HEK293 (cell line): ENCODE measurements around the gene RLF.

ENCODE experiments used
- EGR2 ChIP-seq: fragments of 450-650 bp; formaldehyde crosslinking; IDR thresholded peaks from 2 replicates; pipeline ENCODE4 v1.5.1; 2016; ENCODE audit warnings: low read depth, missing biosample characterization, missing genetic modification characterization
- GFI1B ChIP-seq: fragments of 450-650 bp; formaldehyde crosslinking; IDR thresholded peaks from 2 replicates; pipeline ENCODE4 v1.5.1; 2016; ENCODE audit warnings: missing biosample characterization, missing genetic modification characterization
- GLI2 ChIP-seq: fragments of 450-650 bp; formaldehyde crosslinking; IDR thresholded peaks from 2 replicates; pipeline ENCODE4; 2017; ENCODE audit warnings: missing biosample characterization, missing genetic modification characterization, low read depth, borderline replicate concordance
- GLIS1 ChIP-seq: fragments of 450-650 bp; formaldehyde crosslinking; IDR thresholded peaks from 2 replicates; pipeline ENCODE4 v1.5.1; 2016; ENCODE audit warnings: missing biosample characterization, missing genetic modification characterization
- KLF1 ChIP-seq: fragments of 450-650 bp; formaldehyde crosslinking; IDR thresholded peaks from 2 replicates; pipeline ENCODE4 v1.5.1; 2016; ENCODE audit warnings: missing biosample characterization, missing genetic modification characterization
- MZF1 ChIP-seq: fragments of 450-650 bp; formaldehyde crosslinking; IDR thresholded peaks from 2 replicates; pipeline ENCODE4 v1.5.1; 2017; ENCODE audit warnings: missing biosample characterization, missing genetic modification characterization, borderline replicate concordance
- OSR2 ChIP-seq: fragments of 450-650 bp; formaldehyde crosslinking; IDR thresholded peaks from 2 replicates; pipeline ENCODE4 v1.5.1; 2016; ENCODE audit warnings: missing biosample characterization, missing genetic modification characterization
- YY1 ChIP-seq: fragments of 450-650 bp; formaldehyde crosslinking; IDR thresholded peaks from 2 replicates; pipeline ENCODE4 v1.5.1; 2018; ENCODE audit warnings: missing biosample characterization, missing genetic modification characterization
- ZBTB48 ChIP-seq: fragments of 450-650 bp; formaldehyde crosslinking; IDR thresholded peaks from 2 replicates; pipeline ENCODE4 v1.5.1; 2016; ENCODE audit warnings: missing biosample characterization, missing genetic modification characterization
- ZNF138 ChIP-seq: fragments of 450-650 bp; formaldehyde crosslinking; IDR thresholded peaks from 2 replicates; pipeline ENCODE4 v1.5.1; 2016; ENCODE audit warnings: missing biosample characterization, missing genetic modification characterization, borderline replicate concordance
- ZNF155 ChIP-seq: fragments of 450-650 bp; formaldehyde crosslinking; IDR thresholded peaks from 2 replicates; pipeline ENCODE4 v1.5.1; 2016; ENCODE audit warnings: missing biosample characterization, missing genetic modification characterization
- ZNF174 ChIP-seq: fragments of 450-650 bp; formaldehyde crosslinking; IDR thresholded peaks from 2 replicates; pipeline ENCODE4 v1.5.0; 2017; ENCODE audit warnings: missing biosample characterization, mild to moderate bottlenecking, missing genetic modification characterization
- ZNF223 ChIP-seq: fragments of 450-650 bp; formaldehyde crosslinking; IDR thresholded peaks from 2 replicates; pipeline ENCODE4 v1.5.1; 2016; ENCODE audit warnings: missing biosample characterization, missing genetic modification characterization
- ZNF501 ChIP-seq: fragments of 450-650 bp; formaldehyde crosslinking; IDR thresholded peaks from 2 replicates; pipeline ENCODE4 v1.5.1; 2016; ENCODE audit warnings: missing biosample characterization, missing genetic modification characterization
- ZNF610 ChIP-seq: fragments of 450-650 bp; formaldehyde crosslinking; IDR thresholded peaks from 2 replicates; pipeline ENCODE4 v1.5.1; 2016; ENCODE audit warnings: missing biosample characterization, missing genetic modification characterization, borderline replicate concordance
- ZNF629 ChIP-seq: fragments of 450-650 bp; formaldehyde crosslinking; IDR thresholded peaks from 2 replicates; pipeline ENCODE4 v1.5.1; 2017; ENCODE audit warnings: missing biosample characterization, missing genetic modification characterization
- ZNF701 ChIP-seq: fragments of 450-650 bp; formaldehyde crosslinking; IDR thresholded peaks from 2 replicates; pipeline ENCODE4 v1.5.1; 2016; ENCODE audit warnings: missing biosample characterization, missing genetic modification characterization
- ZNF707 ChIP-seq: fragments of 450-650 bp; formaldehyde crosslinking; IDR thresholded peaks from 2 replicates; pipeline ENCODE4 v1.5.1; 2016; ENCODE audit warnings: missing biosample characterization, missing genetic modification characterization
- ZNF76 ChIP-seq: fragments of 450-650 bp; formaldehyde crosslinking; IDR thresholded peaks from 2 replicates; pipeline ENCODE4; 2016; ENCODE audit warnings: low read depth, missing biosample characterization, missing genetic modification characterization, borderline replicate concordance
- ZNF768 ChIP-seq: fragments of 450-650 bp; formaldehyde crosslinking; IDR thresholded peaks from 2 replicates; pipeline ENCODE4 v1.5.1; 2018; ENCODE audit warnings: missing biosample characterization, mild to moderate bottlenecking, missing genetic modification characterization
- ZNF791 ChIP-seq: fragments of 450-650 bp; formaldehyde crosslinking; IDR thresholded peaks from 2 replicates; pipeline ENCODE4 v1.5.1; 2016; ENCODE audit warnings: missing biosample characterization, missing genetic modification characterization
- ZSCAN30 ChIP-seq: fragments of 450-650 bp; IDR thresholded peaks from 2 replicates; pipeline ENCODE4 v1.5.1; 2018; ENCODE audit warnings: missing biosample characterization, mild to moderate bottlenecking, missing genetic modification characterization, moderate library complexity
- TF ChIP-seq, protein P1 (sequence below): fragments of 450-650 bp; formaldehyde crosslinking; IDR thresholded peaks from 2 replicates; pipeline ENCODE4 v1.5.1; 2016; ENCODE audit warnings: missing biosample characterization, missing genetic modification characterization
- TF ChIP-seq, protein P2 (sequence below): fragments of 450-650 bp; formaldehyde crosslinking; IDR thresholded peaks from 2 replicates; pipeline ENCODE4 v1.5.1; 2016; ENCODE audit warnings: missing biosample characterization, missing genetic modification characterization, low read depth
- TF ChIP-seq, protein P3 (sequence below): fragments of 450-650 bp; formaldehyde crosslinking; IDR thresholded peaks from 2 replicates; pipeline ENCODE4 v1.5.1; 2016; ENCODE audit warnings: missing biosample characterization, missing genetic modification characterization
- TF ChIP-seq, protein P4 (sequence below): sonication (generic); formaldehyde crosslinking; IDR thresholded peaks from 2 replicates; pipeline ENCODE4 v1.8.1; 2022; ENCODE audit warnings: mild to moderate bottlenecking, moderate library complexity, missing genetic modification reagents
- TF ChIP-seq, protein P5 (sequence below): fragments of 450-650 bp; formaldehyde crosslinking; IDR thresholded peaks from 2 replicates; pipeline ENCODE4 v1.5.1; 2016; ENCODE audit warnings: missing biosample characterization, missing genetic modification characterization

The RLF gene

DNA sequence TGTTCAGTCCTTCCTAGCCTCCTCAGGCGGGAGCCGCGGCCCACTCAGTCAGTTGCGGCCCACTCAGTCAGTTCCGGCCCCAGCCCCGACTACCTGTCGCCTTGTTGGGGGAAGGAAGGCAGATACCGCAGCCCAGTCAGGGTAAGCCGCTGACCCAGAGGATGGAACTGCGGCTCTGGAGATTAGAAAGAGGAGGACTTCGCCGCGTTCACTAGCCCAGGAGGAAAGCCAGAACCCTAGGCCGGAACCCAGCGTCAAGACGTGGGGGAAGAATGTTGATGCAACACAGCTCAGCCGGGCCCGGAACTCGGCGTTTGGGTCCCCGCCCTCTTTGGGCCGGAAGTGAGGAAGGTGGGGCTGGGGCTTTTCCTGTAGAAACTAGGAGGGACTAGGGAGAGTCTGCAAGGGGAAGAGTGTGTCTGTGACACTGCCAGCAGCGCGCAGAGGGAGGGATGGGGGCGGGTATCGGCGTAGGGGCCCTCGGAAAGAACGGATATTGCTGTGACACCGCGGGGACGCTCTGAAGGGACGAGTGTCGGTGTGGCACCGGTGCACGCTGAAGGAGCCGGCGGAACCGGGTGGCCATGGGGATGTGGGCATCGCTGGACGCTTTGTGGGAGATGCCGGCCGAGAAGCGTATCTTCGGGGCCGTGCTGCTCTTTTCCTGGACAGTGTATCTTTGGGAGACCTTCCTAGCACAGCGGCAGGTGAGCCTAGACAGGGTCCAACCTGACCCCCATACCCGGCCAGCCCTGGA, 96.7 kb downstream of the RLF start, which contains the start of gene ZMPSTE24 (continued):
- TF ChIP-seq ZNF707 (peak; percentile 33; the same call in 1 of the 2 replicates), ZNF629 (tag by site-specific recombination) (peak; percentile 93), ZNF791 (tag by site-specific recombination) (no peak), ZBTB48 (tag by site-specific recombination) (peak; percentile 100), ZNF155 (tag by site-specific recombination) (no peak), GLI2 (tag by site-specific recombination) (no peak), GLIS1 (tag by site-specific recombination) (peak; percentile 83; the same call in 1 of the 2 replicates), OSR2 (tag by site-specific recombination) (peak; percentile 60; the same call in 1 of the 2 replicates), GFI1B (tag by site-specific recombination) (peak; percentile 56; the same call in 1 of the 2 replicates), EGR2 (tag by site-specific recombination) (peak; percentile 85), ZNF223 (tag by site-specific recombination) (peak; percentile 96), ZNF768 (tag by site-specific recombination) (peak; percentile 86; the same call in 1 of the 2 replicates), ZNF610 (peak; percentile 96), ZNF501 (tag by site-specific recombination) (peak; percentile 100), YY1 (tag by site-specific recombination) (peak; percentile 81), ZNF138 (tag by site-specific recombination) (no peak), ZNF701 (tag by site-specific recombination) (peak; percentile 81; the same call in 1 of the 2 replicates), KLF1 (peak; percentile 94), ZNF174 (tag by site-specific recombination) (no peak), ZSCAN30 (tag by site-specific recombination) (peak; percentile 98), ZNF76 (tag by site-specific recombination) (peak; percentile 93), MZF1 (peak; percentile 97)
- TF ChIP-seq, protein P1, sequence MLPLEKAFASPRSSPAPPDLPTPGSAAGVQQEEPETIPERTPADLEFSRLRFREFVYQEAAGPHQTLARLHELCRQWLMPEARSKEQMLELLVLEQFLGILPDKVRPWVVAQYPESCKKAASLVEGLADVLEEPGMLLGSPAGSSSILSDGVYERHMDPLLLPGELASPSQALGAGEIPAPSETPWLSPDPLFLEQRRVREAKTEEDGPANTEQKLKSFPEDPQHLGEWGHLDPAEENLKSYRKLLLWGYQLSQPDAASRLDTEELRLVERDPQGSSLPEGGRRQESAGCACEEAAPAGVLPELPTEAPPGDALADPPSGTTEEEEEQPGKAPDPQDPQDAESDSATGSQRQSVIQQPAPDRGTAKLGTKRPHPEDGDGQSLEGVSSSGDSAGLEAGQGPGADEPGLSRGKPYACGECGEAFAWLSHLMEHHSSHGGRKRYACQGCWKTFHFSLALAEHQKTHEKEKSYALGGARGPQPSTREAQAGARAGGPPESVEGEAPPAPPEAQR (tag by site-specific recombination): peak; percentile 94; the same call in 1 of the 2 replicates
- TF ChIP-seq, protein P2, sequence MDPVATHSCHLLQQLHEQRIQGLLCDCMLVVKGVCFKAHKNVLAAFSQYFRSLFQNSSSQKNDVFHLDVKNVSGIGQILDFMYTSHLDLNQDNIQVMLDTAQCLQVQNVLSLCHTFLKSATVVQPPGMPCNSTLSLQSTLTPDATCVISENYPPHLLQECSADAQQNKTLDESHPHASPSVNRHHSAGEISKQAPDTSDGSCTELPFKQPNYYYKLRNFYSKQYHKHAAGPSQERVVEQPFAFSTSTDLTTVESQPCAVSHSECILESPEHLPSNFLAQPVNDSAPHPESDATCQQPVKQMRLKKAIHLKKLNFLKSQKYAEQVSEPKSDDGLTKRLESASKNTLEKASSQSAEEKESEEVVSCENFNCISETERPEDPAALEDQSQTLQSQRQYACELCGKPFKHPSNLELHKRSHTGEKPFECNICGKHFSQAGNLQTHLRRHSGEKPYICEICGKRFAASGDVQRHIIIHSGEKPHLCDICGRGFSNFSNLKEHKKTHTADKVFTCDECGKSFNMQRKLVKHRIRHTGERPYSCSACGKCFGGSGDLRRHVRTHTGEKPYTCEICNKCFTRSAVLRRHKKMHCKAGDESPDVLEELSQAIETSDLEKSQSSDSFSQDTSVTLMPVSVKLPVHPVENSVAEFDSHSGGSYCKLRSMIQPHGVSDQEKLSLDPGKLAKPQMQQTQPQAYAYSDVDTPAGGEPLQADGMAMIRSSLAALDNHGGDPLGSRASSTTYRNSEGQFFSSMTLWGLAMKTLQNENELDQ: no peak
- TF ChIP-seq, protein P3, sequence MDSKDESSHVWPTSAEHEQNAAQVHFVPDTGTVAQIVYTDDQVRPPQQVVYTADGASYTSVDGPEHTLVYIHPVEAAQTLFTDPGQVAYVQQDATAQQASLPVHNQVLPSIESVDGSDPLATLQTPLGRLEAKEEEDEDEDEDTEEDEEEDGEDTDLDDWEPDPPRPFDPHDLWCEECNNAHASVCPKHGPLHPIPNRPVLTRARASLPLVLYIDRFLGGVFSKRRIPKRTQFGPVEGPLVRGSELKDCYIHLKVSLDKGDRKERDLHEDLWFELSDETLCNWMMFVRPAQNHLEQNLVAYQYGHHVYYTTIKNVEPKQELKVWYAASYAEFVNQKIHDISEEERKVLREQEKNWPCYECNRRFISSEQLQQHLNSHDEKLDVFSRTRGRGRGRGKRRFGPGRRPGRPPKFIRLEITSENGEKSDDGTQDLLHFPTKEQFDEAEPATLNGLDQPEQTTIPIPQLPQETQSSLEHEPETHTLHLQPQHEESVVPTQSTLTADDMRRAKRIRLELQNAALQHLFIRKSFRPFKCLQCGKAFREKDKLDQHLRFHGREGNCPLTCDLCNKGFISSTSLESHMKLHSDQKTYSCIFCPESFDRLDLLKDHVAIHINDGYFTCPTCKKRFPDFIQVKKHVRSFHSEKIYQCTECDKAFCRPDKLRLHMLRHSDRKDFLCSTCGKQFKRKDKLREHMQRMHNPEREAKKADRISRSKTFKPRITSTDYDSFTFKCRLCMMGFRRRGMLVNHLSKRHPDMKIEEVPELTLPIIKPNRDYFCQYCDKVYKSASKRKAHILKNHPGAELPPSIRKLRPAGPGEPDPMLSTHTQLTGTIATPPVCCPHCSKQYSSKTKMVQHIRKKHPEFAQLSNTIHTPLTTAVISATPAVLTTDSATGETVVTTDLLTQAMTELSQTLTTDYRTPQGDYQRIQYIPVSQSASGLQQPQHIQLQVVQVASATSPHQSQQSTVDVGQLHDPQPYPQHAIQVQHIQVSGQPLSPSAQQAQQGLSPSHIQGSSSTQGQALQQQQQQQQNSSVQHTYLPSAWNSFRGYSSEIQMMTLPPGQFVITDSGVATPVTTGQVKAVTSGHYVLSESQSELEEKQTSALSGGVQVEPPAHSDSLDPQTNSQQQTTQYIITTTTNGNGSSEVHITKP (tag by site-specific recombination): peak; percentile 85
- TF ChIP-seq, protein P4, sequence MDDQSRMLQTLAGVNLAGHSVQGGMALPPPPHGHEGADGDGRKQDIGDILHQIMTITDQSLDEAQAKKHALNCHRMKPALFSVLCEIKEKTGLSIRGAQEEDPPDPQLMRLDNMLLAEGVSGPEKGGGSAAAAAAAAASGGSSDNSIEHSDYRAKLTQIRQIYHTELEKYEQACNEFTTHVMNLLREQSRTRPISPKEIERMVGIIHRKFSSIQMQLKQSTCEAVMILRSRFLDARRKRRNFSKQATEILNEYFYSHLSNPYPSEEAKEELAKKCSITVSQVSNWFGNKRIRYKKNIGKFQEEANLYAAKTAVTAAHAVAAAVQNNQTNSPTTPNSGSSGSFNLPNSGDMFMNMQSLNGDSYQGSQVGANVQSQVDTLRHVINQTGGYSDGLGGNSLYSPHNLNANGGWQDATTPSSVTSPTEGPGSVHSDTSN: 0 out of 2 replicates have a peak, but pooled peaks have one; percentile 43
- TF ChIP-seq, protein P5, sequence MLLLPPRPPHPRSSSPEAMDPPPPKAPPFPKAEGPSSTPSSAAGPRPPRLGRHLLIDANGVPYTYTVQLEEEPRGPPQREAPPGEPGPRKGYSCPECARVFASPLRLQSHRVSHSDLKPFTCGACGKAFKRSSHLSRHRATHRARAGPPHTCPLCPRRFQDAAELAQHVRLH (tag by site-specific recombination): peak; percentile 100
